Caki2 (cell line): ENCODE data around the gene SP7. TPM values are rescaled to one million over a fixed set of nuclear protein-coding genes. Genes with fewer than 3 reads are reported as not detected.

Experiments used
- DNase-seq: peaks from one replicate; pipeline ENCODE4 v3.0.0-alpha.2; 2015; ENCODE audit warnings: low read depth
- in situ Hi-C: cut with HindIII; loops from 2 replicates; pipeline ENCODE4 v1.10.0; 2016; ENCODE audit warnings: low sequenced_read_pairs, low pct_unique_long_range_greater_than_20kb, mixed read lengths
- total RNA-seq: library from RNA; depleted of rRNA; stranded (reverse); fragments of >200 nt; shearing (Covaris generic); gene quantifications from 2 replicates; pipeline ENCODE4 v1.2.3, GENCODE V29; 2014; ENCODE audit warnings: low replicate concordance

Gene SP7
- total RNA-seq, 1 experiment from 2014 or later: not detected

- DNase-seq: peak; percentile 45
- in situ Hi-C loops: no loop called here
Observed at GRCh38 chr12:53327435-53328042, 8.6 kb downstream of the SP7 start.

DNA sequence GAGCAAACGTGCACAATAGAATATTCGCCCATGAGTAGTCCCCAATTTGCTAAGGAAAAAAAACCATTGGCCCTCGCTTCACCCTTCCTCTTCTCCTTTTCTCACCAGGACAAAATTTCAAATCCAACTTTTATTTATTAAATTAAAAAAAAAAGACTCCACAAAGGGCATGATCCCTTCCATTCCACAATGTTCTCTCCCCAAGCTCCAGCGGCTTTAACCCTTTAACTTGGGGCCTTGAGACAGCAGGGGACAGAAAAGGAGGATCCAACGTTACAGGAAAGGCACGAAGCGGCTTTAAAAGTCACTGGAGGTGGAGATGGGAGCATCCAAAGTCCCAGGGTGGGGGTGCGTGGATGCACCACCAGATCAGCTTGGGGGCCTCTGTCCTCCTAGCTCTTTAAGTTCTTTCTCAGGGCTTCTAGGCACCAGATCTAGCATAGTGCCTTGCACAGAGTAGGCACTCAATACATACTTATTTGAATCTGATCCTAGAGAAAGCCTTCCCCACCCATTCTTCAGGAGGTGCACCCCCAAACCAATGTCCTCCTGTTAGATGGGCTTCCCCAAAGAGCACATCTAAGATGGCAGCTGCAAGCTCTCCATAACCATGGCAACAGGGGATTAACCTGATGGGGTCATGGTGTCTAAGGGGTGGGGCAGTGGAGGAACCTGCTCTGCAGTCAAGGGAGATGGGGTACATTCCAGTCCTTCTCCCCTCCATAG, 9.5 kb downstream of the SP7 start:
- DNase-seq: no peak
- in situ Hi-C loops: no loop called here

DNA sequence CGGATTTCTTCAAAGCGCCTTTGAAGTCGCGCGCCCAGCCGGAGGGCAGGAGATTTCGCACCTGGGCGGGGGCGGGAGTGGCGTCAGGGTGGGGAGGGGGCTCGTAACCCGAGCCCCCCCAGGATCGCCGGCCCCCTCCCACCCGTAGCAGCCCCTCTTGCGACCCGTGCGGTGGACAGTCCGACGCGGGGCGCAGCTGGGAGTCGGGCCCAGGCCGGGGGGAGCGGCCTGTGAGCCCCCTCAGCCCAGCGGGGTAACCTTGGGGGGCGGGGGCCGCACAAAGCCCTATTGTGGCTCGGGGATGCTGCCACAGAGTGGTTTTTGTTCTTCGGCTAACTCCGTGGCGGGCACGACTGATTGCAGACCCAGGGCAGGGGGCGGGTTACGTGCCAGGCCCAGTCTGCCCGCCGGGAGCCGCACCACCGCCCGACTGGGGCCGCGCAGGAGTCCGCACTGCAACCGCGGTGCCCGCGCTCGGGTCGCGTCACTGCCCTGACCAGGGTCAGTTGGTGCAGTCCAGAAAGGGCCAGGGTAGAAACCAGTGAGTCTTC, 10.6 kb downstream of the SP7 start:
- in situ Hi-C loops: no loop called here
- DNase-seq: no peak

GRCh38 chr12:53324779-53325510, 11.2 kb downstream of the SP7 start:
- DNase-seq: peak; percentile 93
- in situ Hi-C loops: no loop called here

GRCh38 chr12:53324113-53324778, 11.9 kb downstream of the SP7 start:
- in situ Hi-C loops: no loop called here
- no peak for DNase-seq

DNA sequence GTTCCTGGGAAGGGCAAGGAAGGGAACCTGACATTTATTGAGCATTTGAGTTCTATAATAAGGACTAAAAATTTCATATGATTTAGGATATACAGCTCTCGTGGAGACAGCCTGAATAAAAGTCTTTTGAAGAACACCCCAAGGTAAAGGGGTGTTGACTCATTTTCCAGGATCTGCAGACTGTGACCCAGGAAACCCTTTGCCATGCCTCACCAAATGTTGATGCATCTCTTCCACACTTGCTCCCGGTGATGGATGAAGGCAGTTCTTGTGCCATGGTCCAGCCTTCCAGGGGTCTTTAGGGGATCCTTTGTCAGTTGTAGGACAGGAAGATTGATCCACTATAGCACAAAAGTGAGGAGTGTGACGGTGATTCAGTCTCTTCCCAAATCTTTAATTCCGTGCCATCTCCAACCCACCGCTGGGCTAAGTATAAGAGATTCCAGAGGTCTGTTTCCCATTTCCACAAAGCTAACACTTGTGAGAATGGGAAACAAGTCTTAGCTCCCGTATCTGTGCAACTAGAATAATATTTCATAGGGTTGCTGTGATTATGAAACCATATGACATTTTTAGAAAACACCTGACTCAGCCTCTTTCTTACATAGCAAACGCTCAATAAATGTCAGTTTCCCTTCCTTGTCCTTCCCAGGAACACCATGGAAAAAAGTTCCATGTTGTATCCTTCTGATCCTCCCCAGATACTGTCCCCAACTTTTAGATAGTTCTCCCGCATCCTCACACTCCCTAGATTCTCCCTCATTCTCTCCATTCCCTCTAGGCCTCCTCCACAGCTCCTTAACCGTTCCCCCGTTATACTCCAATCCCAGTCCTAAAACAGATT, 15.6 kb downstream of the SP7 start:
- in situ Hi-C loops: no loop called here
- no peak for DNase-seq

DNA sequence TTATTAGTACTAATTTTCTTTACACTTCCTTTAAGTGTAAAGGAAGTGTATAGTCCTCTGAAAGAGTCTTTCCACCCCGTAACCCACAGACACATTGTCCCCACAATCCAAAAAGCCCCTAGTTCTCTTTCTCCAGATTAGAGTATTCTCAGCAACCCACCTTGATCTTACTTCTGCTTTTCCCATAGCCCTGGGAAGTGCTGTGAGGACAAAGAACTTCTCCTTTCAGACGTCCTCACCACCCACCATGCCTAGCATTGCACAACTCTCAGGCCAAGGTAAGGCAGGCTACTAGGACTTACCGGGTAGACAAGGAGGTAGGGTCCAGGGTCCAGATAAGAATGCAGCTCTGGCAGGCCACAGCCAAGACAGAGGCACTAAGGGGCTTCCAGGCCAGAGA, 22.2 kb downstream of the SP7 start:
- in situ Hi-C loops: no loop called here
- no peak for DNase-seq

DNA sequence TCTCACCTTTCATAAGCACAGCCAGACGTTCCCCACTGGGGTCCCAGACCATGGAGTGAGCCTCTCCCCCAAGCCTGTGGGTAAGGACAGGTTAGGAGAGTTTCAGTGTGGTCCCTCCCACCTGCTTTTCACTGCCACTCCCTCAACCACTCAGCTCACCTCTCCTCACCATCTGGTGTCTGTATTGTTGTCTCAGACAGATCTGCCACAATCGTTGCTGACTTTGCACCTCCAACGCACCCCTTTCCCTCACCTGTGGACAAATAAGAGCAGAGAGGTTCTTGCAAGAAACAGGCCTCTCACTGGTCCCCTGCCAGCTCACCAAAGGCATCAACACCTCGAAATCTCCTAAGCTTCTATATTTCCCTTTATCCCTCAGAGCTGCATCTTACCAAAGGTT, 27.9 kb downstream of the SP7 start:
- DNase-seq: no peak
- in situ Hi-C loops: no loop called here

GRCh38 chr12:53306826-53307225, 29.3 kb downstream of the SP7 start:
- in situ Hi-C loops: no loop called here
- DNase-seq: no peak

- in situ Hi-C loops: no loop called here
- DNase-seq: no peak
Observed at GRCh38 chr12:53302903-53303302, 33.3 kb downstream of the SP7 start.

DNA sequence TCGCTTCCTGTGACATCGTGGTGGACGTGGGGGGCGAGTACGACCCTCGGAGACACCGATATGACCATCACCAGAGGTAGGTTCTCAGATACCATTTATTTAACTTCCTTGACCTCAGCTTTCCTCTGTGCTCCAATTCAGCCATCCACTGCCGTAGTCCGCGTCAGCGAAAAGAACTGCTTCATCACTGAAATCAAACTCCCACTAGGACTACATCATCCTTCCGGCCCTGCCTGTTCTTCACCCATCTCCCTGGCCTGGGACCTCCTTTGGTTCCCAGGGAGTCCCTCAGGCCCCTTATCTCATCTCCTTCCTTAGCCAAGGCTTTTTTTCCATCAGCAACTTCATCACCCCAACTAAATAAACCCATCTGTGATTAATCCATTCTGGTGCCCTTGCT, 36.0 kb downstream of the SP7 start:
- in situ Hi-C loops: no loop called here
- peak; percentile 26 for DNase-seq

DNA sequence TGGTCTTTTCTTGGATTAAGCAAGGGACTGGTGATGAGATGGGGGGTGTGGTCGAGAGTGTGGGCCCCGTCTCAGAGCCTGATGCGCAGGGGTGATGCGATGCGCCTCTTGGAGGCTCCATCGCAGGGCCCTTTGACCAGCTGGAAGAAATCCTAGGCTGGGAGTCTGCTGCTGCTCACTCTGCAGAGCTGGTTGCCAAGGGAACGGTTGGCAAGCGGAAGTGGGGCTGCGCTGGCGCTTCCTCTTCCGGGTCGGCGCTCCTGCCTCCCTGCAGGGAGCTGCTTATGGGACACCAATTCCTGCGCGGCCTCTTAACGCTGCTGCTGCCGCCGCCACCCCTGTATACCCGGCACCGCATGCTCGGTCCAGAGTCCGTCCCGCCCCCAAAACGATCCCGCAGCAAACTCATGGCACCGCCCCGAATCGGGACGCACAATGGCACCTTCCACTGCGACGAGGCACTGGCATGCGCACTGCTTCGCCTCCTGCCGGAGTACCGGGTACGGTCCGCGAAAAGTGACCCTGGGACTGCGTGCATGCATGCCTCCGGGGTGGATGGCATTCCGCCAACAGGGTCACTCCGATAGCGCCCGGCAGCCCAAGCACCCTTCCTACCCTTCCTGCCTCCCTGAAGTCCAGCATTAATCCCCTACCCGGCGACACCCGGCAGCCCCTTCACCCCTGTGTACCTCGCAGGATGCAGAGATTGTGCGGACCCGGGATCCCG, 36.5 kb downstream of the SP7 start, which contains the start of gene MYG1:
TSS of gene MYG1 (plus strand) at position 242 of the 727 bp plus-strand sequence. CDS start at position 285, 43 bp downstream.
- peak; percentile 92 for DNase-seq
- in situ Hi-C loops: loop anchor here (10.0 kb wide), 1 partner anchor 85 kb away; no protein-coding TSS in a partner anchor

DNA sequence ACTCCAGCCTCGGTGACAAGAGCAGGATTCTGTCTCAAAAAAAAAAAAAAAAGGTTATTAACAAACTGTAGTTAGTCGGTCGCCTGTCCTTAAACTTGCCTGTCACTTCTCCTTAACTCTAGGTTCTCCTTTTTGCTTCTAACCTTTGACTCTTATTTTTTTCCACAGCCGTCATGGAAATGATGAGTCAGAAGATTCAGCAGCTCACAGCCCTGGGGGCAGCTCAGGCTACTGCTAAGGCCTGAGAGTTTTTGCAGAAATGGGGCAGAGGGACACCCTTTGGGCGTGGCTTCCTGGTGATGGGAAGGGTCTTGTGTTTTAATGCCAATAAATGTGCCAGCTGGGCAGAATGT, 37.1 kb downstream of the SP7 start:
- in situ Hi-C loops: loop anchor here (10.0 kb wide), 1 partner anchor 84 kb away; no protein-coding TSS in a partner anchor

DNA sequence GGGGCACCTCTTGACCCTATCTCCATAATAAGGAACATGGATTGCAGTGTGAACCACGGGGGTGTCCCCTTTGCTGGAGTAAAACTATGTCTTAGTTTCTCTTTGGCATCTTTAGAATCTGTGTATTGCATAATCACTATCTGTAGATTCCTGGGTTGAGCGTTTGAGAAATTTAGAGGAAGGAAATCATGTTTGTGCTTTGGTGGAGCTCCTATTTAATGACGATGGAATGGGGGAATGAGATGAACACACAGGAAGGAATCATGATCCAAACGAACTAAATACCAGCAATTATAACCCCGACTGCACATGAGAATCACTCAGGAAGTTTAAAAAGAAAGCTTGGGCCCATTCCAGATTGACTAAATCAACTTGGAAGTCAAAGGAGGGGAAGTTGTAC, 38.0 kb downstream of the SP7 start:
- in situ Hi-C loops: loop anchor here (10.0 kb wide), 1 partner anchor 83 kb away; no protein-coding TSS in a partner anchor
- DNase-seq: no peak

More for the DNA sequence above, 37.1 kb downstream of the SP7 start:
- peak; percentile 82 for DNase-seq

DNA sequence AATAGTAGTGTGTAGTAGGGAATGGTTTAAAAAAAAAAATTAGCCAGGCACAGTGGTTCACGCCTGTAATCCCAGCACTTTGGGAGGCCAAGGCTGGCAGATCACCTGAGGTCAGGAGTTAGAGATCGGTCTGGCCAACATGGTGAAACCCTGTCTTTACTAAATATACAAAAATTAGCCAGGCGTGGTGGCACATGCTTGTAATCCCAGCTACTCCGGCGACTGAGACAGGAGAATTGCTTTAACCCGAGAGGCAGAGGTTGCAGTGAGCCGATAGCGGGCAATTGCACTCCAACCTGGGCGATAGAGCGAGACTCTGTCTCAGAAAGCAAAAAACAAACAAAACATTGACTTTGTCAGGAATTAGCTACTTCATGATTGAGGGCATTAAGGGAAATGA, 39.0 kb downstream of the SP7 start:
- peak; percentile 23 for DNase-seq
- in situ Hi-C loops: loop anchor here (10.0 kb wide), 1 partner anchor 82 kb away; no protein-coding TSS in a partner anchor

DNA sequence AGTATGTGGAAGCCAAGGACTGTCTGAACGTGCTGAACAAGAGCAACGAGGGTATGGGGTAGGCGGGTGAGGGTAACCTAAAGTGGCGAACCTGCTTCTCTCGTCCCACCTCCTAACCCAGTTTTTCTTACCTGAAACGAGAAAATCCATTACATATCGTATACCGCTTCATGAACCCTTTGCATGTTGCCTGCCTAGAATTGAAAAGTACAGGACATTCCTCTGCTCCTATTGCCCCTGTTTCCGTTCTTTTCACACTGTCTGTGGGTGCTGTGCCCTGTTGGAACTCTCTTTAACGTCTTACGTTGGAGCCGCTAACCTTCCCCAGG, 40.3 kb downstream of the SP7 start:
- DNase-seq: no peak
- in situ Hi-C loops: loop anchor here (10.0 kb wide), 1 partner anchor 81 kb away; no protein-coding TSS in a partner anchor
